Dendritic cell treated with granulocyte-macrophage colony-stimulating factor and Interleukin-4, amounts not matched to agents 40 ng/mL and 50 ng/mL, for 4 days (primary cell): ENCODE results near the gene MEAK7.

Source experiments
- H3K27ac Mint-ChIP-seq: one replicate; pipeline ENCODE4 v1.8.0; 2022; ENCODE audit warnings: mild to moderate bottlenecking, mixed read lengths
- H3K27me3 Mint-ChIP-seq: one replicate; pipeline ENCODE4 v1.8.0; 2022; ENCODE audit warnings: mild to moderate bottlenecking, mixed read lengths
- H3K36me3 Mint-ChIP-seq: one replicate; pipeline ENCODE4 v1.8.0; 2022; ENCODE audit warnings: low read depth, mixed read lengths
- H3K4me1 Mint-ChIP-seq: one replicate; pipeline ENCODE4 v1.8.0; 2022; ENCODE audit warnings: low read depth, mixed read lengths
- H3K4me3 Mint-ChIP-seq: one replicate; pipeline ENCODE4 v1.8.0; 2022; ENCODE audit warnings: mild to moderate bottlenecking, moderate library complexity, mixed read lengths
- H3K9me3 Mint-ChIP-seq: one replicate; pipeline ENCODE4 v1.8.0; 2022; ENCODE audit warnings: mixed read lengths
- intact Hi-C: fragments of 100-400 bp; cut with micrococcal nuclease; formaldehyde crosslinking; loops from one replicate; pipeline ENCODE4 v1.15.0; 2022

MEAK7 gene

GRCh38 chr16:84498859-84499620, 5.4 kb downstream of the MEAK7 start:
- H3K4me3 Mint-ChIP-seq = no peak overlapping the region
- peaks cover 59% of the 10 kb centered on the region for H3K36me3 Mint-ChIP-seq
- intact Hi-C loops = no loop called here
- no peak overlapping the region for H3K27ac Mint-ChIP-seq
- peaks cover 15% of the 10 kb centered on the region for H3K4me1 Mint-ChIP-seq
- peaks cover 7% of the 10 kb centered on the region for H3K9me3 Mint-ChIP-seq
- no peaks in the 10 kb centered on the region for H3K27me3 Mint-ChIP-seq

- Mint-ChIP-seq H3K4me3 (no peak overlapping the region), H3K27ac (no peak overlapping the region), H3K9me3 (peaks cover 8% of the 10 kb centered on the region), H3K4me1 (peaks cover 7% of the 10 kb centered on the region), H3K27me3 (no peaks in the 10 kb centered on the region), H3K36me3 (peaks cover 63% of the 10 kb centered on the region)
- intact Hi-C loops = no loop called here
These were observed 6.2 kb downstream of the MEAK7 start for GRCh38 chr16:84498223-84498610.

GRCh38 chr16:84497418-84498222, 6.8 kb downstream of the MEAK7 start:
- Mint-ChIP-seq H3K27me3 (no peaks in the 10 kb centered on the region), H3K9me3 (peaks cover 8% of the 10 kb centered on the region), H3K4me1 (peaks cover 1% of the 10 kb centered on the region), H3K4me3 (no peak overlapping the region), H3K27ac (no peak overlapping the region), H3K36me3 (peaks cover 68% of the 10 kb centered on the region)
- intact Hi-C loops = no loop called here

- Mint-ChIP-seq H3K9me3 (peaks cover 8% of the 10 kb centered on the region), H3K4me3 (no peak overlapping the region), H3K36me3 (peaks cover 68% of the 10 kb centered on the region), H3K27me3 (no peaks in the 10 kb centered on the region), H3K27ac (no peak overlapping the region), H3K4me1 (no peaks in the 10 kb centered on the region)
- intact Hi-C loops = no loop called here
These were observed 7.5 kb downstream of the MEAK7 start for GRCh38 chr16:84496991-84497390.

GRCh38 chr16:84495506-84495905, 9.0 kb downstream of the MEAK7 start:
- H3K36me3 Mint-ChIP-seq = peaks cover 74% of the 10 kb centered on the region
- H3K4me1 Mint-ChIP-seq = no peaks in the 10 kb centered on the region
- intact Hi-C loops = no loop called here
- H3K27me3 Mint-ChIP-seq = no peaks in the 10 kb centered on the region
- H3K4me3 Mint-ChIP-seq = no peak overlapping the region
- peaks cover 8% of the 10 kb centered on the region for H3K9me3 Mint-ChIP-seq
- no peak overlapping the region for H3K27ac Mint-ChIP-seq

GRCh38 chr16:84489131-84489530, 15.3 kb downstream of the MEAK7 start:
- Mint-ChIP-seq H3K4me3 (no peak overlapping the region), H3K27me3 (no peaks in the 10 kb centered on the region), H3K27ac (no peak overlapping the region), H3K36me3 (peaks cover 86% of the 10 kb centered on the region), H3K4me1 (no peaks in the 10 kb centered on the region), H3K9me3 (peaks cover 1% of the 10 kb centered on the region)
- intact Hi-C loops = no loop called here

GRCh38 chr16:84487358-84487757, 17.1 kb downstream of the MEAK7 start:
- intact Hi-C loops = no loop called here
- Mint-ChIP-seq H3K9me3 (no peaks in the 10 kb centered on the region), H3K36me3 (peaks cover 93% of the 10 kb centered on the region), H3K4me1 (no peaks in the 10 kb centered on the region), H3K27me3 (no peaks in the 10 kb centered on the region), H3K4me3 (no peak overlapping the region), H3K27ac (no peak overlapping the region)

GRCh38 chr16:84486551-84487235, 17.8 kb downstream of the MEAK7 start:
- no peak overlapping the region for H3K4me3 Mint-ChIP-seq

GRCh38 chr16:84486126-84486525, 18.3 kb downstream of the MEAK7 start:
- intact Hi-C loops = no loop called here
- Mint-ChIP-seq H3K4me3 (no peak overlapping the region), H3K27me3 (no peaks in the 10 kb centered on the region), H3K27ac (no peak overlapping the region), H3K9me3 (no peaks in the 10 kb centered on the region), H3K36me3 (peaks cover 98% of the 10 kb centered on the region), H3K4me1 (no peaks in the 10 kb centered on the region)

More at GRCh38 chr16:84486551-84487235, 17.8 kb downstream of the MEAK7 start:
- Mint-ChIP-seq H3K4me1 (no peaks in the 10 kb centered on the region), H3K9me3 (no peaks in the 10 kb centered on the region), H3K27ac (no peak overlapping the region), H3K27me3 (no peaks in the 10 kb centered on the region), H3K36me3 (peaks cover 98% of the 10 kb centered on the region)
- intact Hi-C loops = no loop called here

- intact Hi-C loops = no loop called here
- no peaks in the 10 kb centered on the region for H3K27me3 Mint-ChIP-seq
- no peak overlapping the region for H3K27ac Mint-ChIP-seq
These were observed 19.0 kb downstream of the MEAK7 start for GRCh38 chr16:84485255-84486010.

GRCh38 chr16:84484579-84485254, 19.7 kb downstream of the MEAK7 start:
- Mint-ChIP-seq H3K4me1 (no peaks in the 10 kb centered on the region), H3K9me3 (no peaks in the 10 kb centered on the region), H3K27ac (no peak overlapping the region), H3K4me3 (no peak overlapping the region), H3K36me3 (peaks cover 94% of the 10 kb centered on the region), H3K27me3 (no peaks in the 10 kb centered on the region)
- intact Hi-C loops = loop anchor here (1.0 kb wide), 1 partner anchor 207 kb away; no protein-coding TSS in a partner anchor

More at GRCh38 chr16:84485255-84486010, 19.0 kb downstream of the MEAK7 start:
- no peak overlapping the region for H3K4me3 Mint-ChIP-seq
- no peaks in the 10 kb centered on the region for H3K4me1 Mint-ChIP-seq
- no peaks in the 10 kb centered on the region for H3K9me3 Mint-ChIP-seq
- H3K36me3 Mint-ChIP-seq = peaks cover 94% of the 10 kb centered on the region

GRCh38 chr16:84483882-84484565, 20.4 kb downstream of the MEAK7 start:
- H3K36me3 Mint-ChIP-seq = peaks cover 94% of the 10 kb centered on the region
- H3K4me1 Mint-ChIP-seq = no peaks in the 10 kb centered on the region
- intact Hi-C loops = loop anchor here (1.0 kb wide), 1 partner anchor 207 kb away; no protein-coding TSS in a partner anchor
- no peaks in the 10 kb centered on the region for H3K9me3 Mint-ChIP-seq
- H3K4me3 Mint-ChIP-seq = no peak overlapping the region
- no peaks in the 10 kb centered on the region for H3K27me3 Mint-ChIP-seq
- no peak overlapping the region for H3K27ac Mint-ChIP-seq
